HG03378 (cell line): Measurements from ENCODE around the gene SIPA1L3.
"Not testable (repeated sequence)": the region's sequence is repeated elsewhere in the genome, so short reads cannot be mapped to it uniquely, and the experiment has no call there.

Source experiments
- ATAC-seq: cut with Tn5 transposase; IDR thresholded peaks from one replicate; pipeline ENCODE4 v1.9.1; 2021; ENCODE audit warnings: mild to moderate bottlenecking, moderate library complexity; ENCODE audit not compliant: unreplicated experiment

SIPA1L3 gene

GRCh38 chr19:37907735-37908455, 887 bp downstream of the SIPA1L3 start:
- ATAC-seq: no peak

- ATAC-seq: no peak
These were observed 2.7 kb downstream of the SIPA1L3 start for GRCh38 chr19:37909661-37910199.

GRCh38 chr19:37914908-37915307, 7.9 kb downstream of the SIPA1L3 start:
- ATAC-seq: no peak

GRCh38 chr19:37920591-37921450, 13.8 kb downstream of the SIPA1L3 start:
- ATAC-seq: no peak

- not testable (repeated sequence) for ATAC-seq
These were observed 17.6 kb downstream of the SIPA1L3 start for GRCh38 chr19:37924573-37924972.

- ATAC-seq: no peak
These were observed 18.2 kb downstream of the SIPA1L3 start for GRCh38 chr19:37925212-37925611.

GRCh38 chr19:37926255-37926654, 19.2 kb downstream of the SIPA1L3 start:
- no peak for ATAC-seq

GRCh38 chr19:37926711-37927110, 19.7 kb downstream of the SIPA1L3 start:
- ATAC-seq: no peak

GRCh38 chr19:37928527-37929286, 21.7 kb downstream of the SIPA1L3 start:
- ATAC-seq: peak; percentile 50

GRCh38 chr19:37929355-37929923, 22.4 kb downstream of the SIPA1L3 start:
- ATAC-seq: no peak

GRCh38 chr19:37930416-37930815, 23.4 kb downstream of the SIPA1L3 start:
- ATAC-seq: no peak

GRCh38 chr19:37931881-37932655, 25.1 kb downstream of the SIPA1L3 start:
- ATAC-seq: no peak

GRCh38 chr19:37932985-37933936, 26.3 kb downstream of the SIPA1L3 start:
- no peak for ATAC-seq

GRCh38 chr19:37933937-37934358, 26.9 kb downstream of the SIPA1L3 start:
- no peak for ATAC-seq

- no peak for ATAC-seq
These were observed 28.3 kb downstream of the SIPA1L3 start for GRCh38 chr19:37935341-37935740.

- ATAC-seq: no peak
These were observed 29.2 kb downstream of the SIPA1L3 start for GRCh38 chr19:37936166-37936565.

GRCh38 chr19:37936886-37937285, 29.9 kb downstream of the SIPA1L3 start:
- ATAC-seq: no peak

- no peak for ATAC-seq
These were observed 31.3 kb downstream of the SIPA1L3 start for GRCh38 chr19:37938353-37938752.
